Neural crest cell (in vitro differentiated cells): Measurements from ENCODE around the gene SGMS1. TPM values are rescaled to one million over a fixed set of nuclear protein-coding genes. Genes with fewer than 3 reads are reported as not detected.
A peak's percentile ranks its signal among the peaks of the same experiment; 100 is the strongest.

Source experiments
- DNase-seq: peaks from one replicate; pipeline ENCODE4 v3.0.0; 2021; ENCODE audit warnings: low read depth, mixed read lengths, low spot score
- H3K27ac Mint-ChIP-seq: one replicate; pipeline ENCODE4 v1.8.0; 2021; ENCODE audit warnings: mild to moderate bottlenecking, mixed read lengths; ENCODE audit not compliant: unreplicated experiment
- H3K27me3 Mint-ChIP-seq: 2 replicates; pipeline ENCODE4 v1.8.0; 2021; ENCODE audit warnings: low read depth, mild to moderate bottlenecking, mixed read lengths
- H3K36me3 Mint-ChIP-seq: 2 replicates; pipeline ENCODE4 v1.8.0; 2021; ENCODE audit warnings: low read depth, mild to moderate bottlenecking, mixed read lengths
- H3K4me1 Mint-ChIP-seq: 2 replicates; pipeline ENCODE4 v1.8.0; 2021; ENCODE audit warnings: mixed read lengths
- H3K4me3 Mint-ChIP-seq: one replicate; pipeline ENCODE4 v1.8.0; 2021; ENCODE audit warnings: mild to moderate bottlenecking, mixed read lengths
- H3K9me3 Mint-ChIP-seq: 2 replicates; pipeline ENCODE4 v1.8.0; 2021; ENCODE audit warnings: mixed read lengths
- total RNA-seq: library from RNA; stranded (reverse); gene quantifications from 2 replicates; pipeline ENCODE4 v1.2.1, GENCODE V29; 2021
- TF ChIP-seq, protein P1 (sequence below): fragments of 200-600 bp; sonication (generic); conservative IDR thresholded peaks from 2 replicates; pipeline ENCODE4 v1.5.0; 2021; ENCODE audit warnings: antibody characterized with exemption, mild to moderate bottlenecking

SGMS1 gene
- total RNA-seq, 1 donor from 2014 or later, result 14.4 TPM

DNA sequence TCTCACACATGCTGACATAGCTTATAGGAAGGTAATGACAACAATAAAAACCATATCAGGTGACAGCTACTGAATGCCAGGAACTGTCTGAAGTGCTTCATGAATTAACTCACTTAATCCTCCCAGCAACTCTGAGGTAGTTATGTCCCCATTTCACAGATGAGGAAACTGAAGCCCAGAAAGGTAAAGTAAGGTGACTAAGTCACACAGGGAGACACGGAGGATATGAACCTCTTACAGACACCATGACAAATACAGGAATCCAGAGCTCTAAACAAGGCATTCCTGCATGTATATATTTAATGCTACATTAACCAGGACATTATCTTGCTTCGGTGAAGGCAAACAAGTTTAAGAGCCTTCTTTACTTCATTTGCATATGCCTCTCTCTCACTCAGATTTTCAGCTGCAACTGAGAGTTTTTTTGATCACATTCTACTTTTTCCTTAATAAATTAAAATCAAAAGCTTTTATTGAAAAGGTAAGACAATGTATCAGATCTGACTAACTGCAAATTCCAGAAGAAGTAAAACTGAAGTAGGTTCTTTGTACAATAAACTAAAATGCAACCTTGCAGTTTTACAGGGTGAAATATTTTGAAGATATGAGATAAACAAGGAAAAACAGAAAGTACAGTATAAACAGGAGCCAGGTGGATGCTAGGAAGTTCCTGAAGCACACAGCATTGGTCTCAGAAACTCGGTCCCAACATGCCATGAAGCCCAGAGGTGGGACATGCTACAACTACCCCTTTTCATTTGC is 79.5 kb downstream of the SGMS1 start:
- H3K4me1 Mint-ChIP-seq, result peaks cover 39% of the 10 kb centered on the region
- no peak overlapping the region for H3K27ac Mint-ChIP-seq

DNA sequence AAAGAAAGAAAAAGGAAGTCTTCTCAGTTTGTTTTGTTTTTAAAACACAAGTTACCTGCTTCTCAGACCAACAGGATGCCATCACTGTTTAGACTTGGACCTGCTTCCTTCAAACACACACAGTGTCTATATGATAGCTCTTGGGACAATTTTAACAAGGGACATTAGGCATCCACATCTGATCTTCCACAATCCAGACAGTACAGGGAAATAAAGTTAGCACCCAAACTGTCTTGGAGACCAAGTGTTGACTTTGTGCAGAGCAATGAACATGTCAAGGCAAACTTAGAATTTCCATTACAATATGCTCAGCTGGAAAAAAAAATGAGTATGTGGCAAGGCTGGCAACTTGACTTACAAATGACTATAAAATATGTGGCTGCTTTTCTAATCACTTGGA is 80.9 kb downstream of the SGMS1 start:
- H3K4me1 Mint-ChIP-seq, result peaks cover 49% of the 10 kb centered on the region
- H3K4me3 Mint-ChIP-seq, result no peak overlapping the region
- no peak overlapping the region for H3K27ac Mint-ChIP-seq
- peaks cover 5% of the 10 kb centered on the region for H3K36me3 Mint-ChIP-seq
- H3K9me3 Mint-ChIP-seq, result peaks cover 6% of the 10 kb centered on the region
- no peak for DNase-seq
- TF ChIP-seq, protein P1, sequence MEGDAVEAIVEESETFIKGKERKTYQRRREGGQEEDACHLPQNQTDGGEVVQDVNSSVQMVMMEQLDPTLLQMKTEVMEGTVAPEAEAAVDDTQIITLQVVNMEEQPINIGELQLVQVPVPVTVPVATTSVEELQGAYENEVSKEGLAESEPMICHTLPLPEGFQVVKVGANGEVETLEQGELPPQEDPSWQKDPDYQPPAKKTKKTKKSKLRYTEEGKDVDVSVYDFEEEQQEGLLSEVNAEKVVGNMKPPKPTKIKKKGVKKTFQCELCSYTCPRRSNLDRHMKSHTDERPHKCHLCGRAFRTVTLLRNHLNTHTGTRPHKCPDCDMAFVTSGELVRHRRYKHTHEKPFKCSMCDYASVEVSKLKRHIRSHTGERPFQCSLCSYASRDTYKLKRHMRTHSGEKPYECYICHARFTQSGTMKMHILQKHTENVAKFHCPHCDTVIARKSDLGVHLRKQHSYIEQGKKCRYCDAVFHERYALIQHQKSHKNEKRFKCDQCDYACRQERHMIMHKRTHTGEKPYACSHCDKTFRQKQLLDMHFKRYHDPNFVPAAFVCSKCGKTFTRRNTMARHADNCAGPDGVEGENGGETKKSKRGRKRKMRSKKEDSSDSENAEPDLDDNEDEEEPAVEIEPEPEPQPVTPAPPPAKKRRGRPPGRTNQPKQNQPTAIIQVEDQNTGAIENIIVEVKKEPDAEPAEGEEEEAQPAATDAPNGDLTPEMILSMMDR, result no peak
- no peaks in the 10 kb centered on the region for H3K27me3 Mint-ChIP-seq

More for the DNA sequence above, 79.5 kb downstream of the SGMS1 start:
- DNase-seq, result no peak
- Mint-ChIP-seq H3K27me3 (no peaks in the 10 kb centered on the region), H3K36me3 (peaks cover 6% of the 10 kb centered on the region), H3K9me3 (peaks cover 7% of the 10 kb centered on the region), H3K4me3 (no peak overlapping the region)
- TF ChIP-seq, protein P1, result no peak

DNA sequence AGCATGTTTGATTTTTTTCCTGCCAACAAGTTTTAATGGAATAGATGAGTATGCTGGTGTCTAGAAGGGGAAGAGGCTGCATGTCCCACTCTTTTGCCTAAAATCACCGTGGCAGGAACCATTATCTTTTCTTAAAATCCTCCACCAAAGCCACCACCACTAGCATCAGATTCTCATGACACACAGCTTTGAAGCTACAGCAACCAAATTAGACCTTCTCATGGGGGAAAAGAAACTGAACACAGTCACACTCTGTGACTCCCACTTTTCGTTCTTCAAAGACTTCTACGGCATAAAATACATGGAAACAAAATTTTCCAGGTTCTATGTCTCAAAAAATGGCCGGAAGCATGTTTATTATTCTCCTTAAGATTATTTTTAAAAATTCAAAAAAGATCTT is 81.8 kb downstream of the SGMS1 start:
- TF ChIP-seq, protein P1, result no peak
- Mint-ChIP-seq H3K27me3 (no peaks in the 10 kb centered on the region), H3K36me3 (no peaks in the 10 kb centered on the region), H3K27ac (no peak overlapping the region), H3K9me3 (no peaks in the 10 kb centered on the region), H3K4me1 (peaks cover 54% of the 10 kb centered on the region), H3K4me3 (no peak overlapping the region)
- no peak for DNase-seq

DNA sequence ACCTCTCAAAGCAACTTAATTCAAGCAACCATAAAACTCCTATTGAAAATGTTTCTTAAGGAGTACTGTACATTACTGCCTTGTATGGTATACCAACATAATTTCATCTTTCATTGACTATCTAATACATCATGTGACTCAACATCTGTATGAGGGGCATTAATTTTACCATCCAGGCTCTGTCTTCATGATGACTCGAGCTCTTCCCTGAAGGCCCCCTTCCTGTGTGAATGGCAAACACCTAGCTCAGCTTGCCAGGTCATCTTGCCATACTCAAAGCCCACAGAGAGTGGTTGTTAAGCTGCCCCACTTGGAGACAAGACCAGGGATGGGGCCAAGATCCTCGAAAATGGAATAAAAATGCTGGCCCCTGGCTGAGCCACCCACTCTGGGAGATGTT is 82.4 kb downstream of the SGMS1 start:
- no peak overlapping the region for H3K27ac Mint-ChIP-seq

DNA sequence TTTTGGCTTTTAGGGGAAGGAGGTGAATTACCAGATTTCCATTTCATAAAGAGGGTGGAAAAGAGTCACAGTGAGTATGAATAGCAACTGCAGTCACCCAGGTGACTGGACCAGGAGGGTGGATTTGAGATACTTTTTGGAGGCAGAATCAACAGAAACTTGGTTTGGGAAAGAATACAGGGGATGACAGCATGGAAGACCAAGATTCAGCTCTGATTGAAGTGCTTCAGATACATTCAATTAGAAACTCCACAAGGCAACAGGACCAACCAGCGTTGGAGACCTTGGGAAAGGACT is 83.0 kb downstream of the SGMS1 start:
- Mint-ChIP-seq H3K9me3 (no peaks in the 10 kb centered on the region), H3K27ac (peak overlapping the region; percentile 37), H3K27me3 (no peaks in the 10 kb centered on the region), H3K4me1 (peaks cover 54% of the 10 kb centered on the region), H3K4me3 (peak overlapping the region; percentile 31), H3K36me3 (no peaks in the 10 kb centered on the region)
- TF ChIP-seq, protein P1, result no peak
- DNase-seq, result no peak

More for the DNA sequence above, 82.4 kb downstream of the SGMS1 start:
- Mint-ChIP-seq H3K9me3 (no peaks in the 10 kb centered on the region), H3K4me3 (no peak overlapping the region), H3K27me3 (no peaks in the 10 kb centered on the region), H3K36me3 (no peaks in the 10 kb centered on the region), H3K4me1 (peaks cover 58% of the 10 kb centered on the region)
- TF ChIP-seq, protein P1, result no peak
- DNase-seq, result no peak
